ENCODE measurements around the gene SCOC.
A peak's percentile ranks its signal among the peaks of the same experiment; 100 is the strongest.

The SCOC gene

DNA sequence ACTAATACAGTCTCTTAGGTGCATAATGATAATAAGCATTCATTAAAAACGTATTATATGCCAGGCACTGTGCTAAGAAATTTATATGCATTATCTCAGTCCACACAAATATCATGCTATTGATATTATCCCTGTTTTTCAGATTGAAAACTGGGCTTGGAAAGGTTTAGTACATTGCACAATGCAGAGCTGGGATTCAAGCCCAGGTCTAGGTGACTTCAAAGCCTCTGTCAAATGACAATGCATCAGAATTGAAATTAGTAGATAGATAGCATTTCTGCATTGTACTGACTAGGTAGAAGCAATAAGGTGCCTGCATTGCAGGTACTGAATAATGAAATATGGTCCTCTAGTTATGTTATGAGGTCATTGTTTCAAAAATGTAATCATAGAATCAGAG is 18.2 kb upstream of the SCOC start:
- Histone ChIP-seq H3K27ac (ENCODE audit: low read depth, low read length) (no peak overlapping the region), H3K9me3 (ENCODE audit: insufficient read depth, low read depth, low read length) (no peaks in the 10 kb centered on the region), H3K4me1 (ENCODE audit: control insufficient read depth in 1 of 2, insufficient read depth in 2 of 2, low read length in 2 of 2) (no peaks in the 10 kb centered on the region), H3K4me2 (ENCODE audit: low read length) (no peak overlapping the region), H2BK120ac (ENCODE audit: insufficient read depth, low read length, poor library complexity) (no peak overlapping the region), H4K12ac (ENCODE audit: low read depth, low read length) (no peak overlapping the region), H3K14ac (ENCODE audit: low read length) (no peak overlapping the region), H3K79me1 (ENCODE audit: low read length) (no peaks in the 10 kb centered on the region), H4K8ac (ENCODE audit: low read depth, low read length) (no peak overlapping the region), H4K91ac (ENCODE audit: low read depth, low read length) (no peak overlapping the region), H3K4me3 (ENCODE audit: low read depth, low read length) (no peak overlapping the region), H2AFZ (ENCODE audit: insufficient read depth, low read length, poor library complexity) (no peak overlapping the region), H2BK12ac (ENCODE audit: low read length) (no peak overlapping the region), H3K9ac (ENCODE audit: low read length) (no peak overlapping the region), H3K27me3 (ENCODE audit: insufficient read depth, low read length) (no peaks in the 10 kb centered on the region), H3K36me3 (ENCODE audit: control insufficient read depth in 1 of 2, insufficient read depth in 2 of 2, low read length in 2 of 2) (no peaks in the 10 kb centered on the region), H3K4ac (ENCODE audit: low read depth, low read length) (no peak overlapping the region), H3K18ac (ENCODE audit: low read length) (no peak overlapping the region), H2AK5ac (ENCODE audit: low read length) (no peak overlapping the region), H3K79me2 (ENCODE audit: control insufficient read depth, insufficient read depth, low read length, poor library complexity) (no peaks in the 10 kb centered on the region), H2BK5ac (ENCODE audit: low read depth, low read length, poor library complexity) (no peak overlapping the region), H3K23ac (ENCODE audit: low read length) (no peak overlapping the region)
- no peak for DNase-seq
- no CpG with 5 or more reads among the region's 1 CpG for WGBS (ENCODE audit: extremely low coverage, insufficient coverage, insufficient read length)

DNA sequence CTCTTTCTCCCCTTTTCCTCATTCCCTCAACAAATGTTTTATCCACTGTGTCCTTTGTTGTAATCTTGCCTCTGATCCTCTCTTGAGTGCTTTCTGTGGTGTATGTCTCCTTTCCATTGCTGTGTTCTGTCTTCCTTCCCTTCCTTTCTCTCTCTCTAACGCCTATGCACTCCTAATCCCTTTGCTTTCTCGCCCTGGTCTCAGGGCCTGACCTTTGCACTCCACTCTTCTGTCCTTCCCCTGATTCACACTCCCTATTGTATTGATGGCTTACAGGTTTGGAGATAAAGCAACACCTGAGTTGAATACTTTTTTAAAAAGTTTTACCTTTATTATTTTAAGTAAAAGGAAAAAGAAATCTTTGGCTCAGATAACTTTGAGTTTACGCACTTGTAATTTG is 15.6 kb upstream of the SCOC start:
- no peak overlapping the region for H3K4ac ChIP-seq (ENCODE audit: low read depth, low read length)
- H3K9me3 ChIP-seq (ENCODE audit: insufficient read depth, low read depth, low read length): no peaks in the 10 kb centered on the region
- H4K8ac ChIP-seq (ENCODE audit: low read depth, low read length): no peak overlapping the region
- no peak overlapping the region for H4K91ac ChIP-seq (ENCODE audit: low read depth, low read length)
- no peak overlapping the region for H3K9ac ChIP-seq (ENCODE audit: low read length)
- H4K12ac ChIP-seq (ENCODE audit: low read depth, low read length): no peak overlapping the region
- H3K4me3 ChIP-seq (ENCODE audit: low read depth, low read length): no peak overlapping the region
- H3K27ac ChIP-seq (ENCODE audit: low read depth, low read length): no peak overlapping the region
- H3K23ac ChIP-seq (ENCODE audit: low read length): no peak overlapping the region
- no peaks in the 10 kb centered on the region for H3K36me3 ChIP-seq (ENCODE audit: control insufficient read depth in 1 of 2, insufficient read depth in 2 of 2, low read length in 2 of 2)
- H3K18ac ChIP-seq (ENCODE audit: low read length): no peak overlapping the region
- no peak overlapping the region for H3K4me2 ChIP-seq (ENCODE audit: low read length)
- no CpG with 5 or more reads among the region's 3 CpGs for WGBS (ENCODE audit: extremely low coverage, insufficient coverage, insufficient read length)
- no peak overlapping the region for H2AFZ ChIP-seq (ENCODE audit: insufficient read depth, low read length, poor library complexity)
- no peak overlapping the region for H2BK12ac ChIP-seq (ENCODE audit: low read length)
- no peaks in the 10 kb centered on the region for H3K79me1 ChIP-seq (ENCODE audit: low read length)
- H3K27me3 ChIP-seq (ENCODE audit: insufficient read depth, low read length): no peaks in the 10 kb centered on the region
- no peaks in the 10 kb centered on the region for H3K79me2 ChIP-seq (ENCODE audit: control insufficient read depth, insufficient read depth, low read length, poor library complexity)
- H2AK5ac ChIP-seq (ENCODE audit: low read length): no peak overlapping the region
- no peak overlapping the region for H3K14ac ChIP-seq (ENCODE audit: low read length)
- no peak overlapping the region for H2BK120ac ChIP-seq (ENCODE audit: insufficient read depth, low read length, poor library complexity)
- H2BK5ac ChIP-seq (ENCODE audit: low read depth, low read length, poor library complexity): no peak overlapping the region
- peaks cover under 1% of the 10 kb centered on the region in 2 experiments for H3K4me1 ChIP-seq (ENCODE audit: control insufficient read depth in 1 of 2, insufficient read depth in 2 of 2, low read length in 2 of 2)
- DNase-seq: no peak

DNA sequence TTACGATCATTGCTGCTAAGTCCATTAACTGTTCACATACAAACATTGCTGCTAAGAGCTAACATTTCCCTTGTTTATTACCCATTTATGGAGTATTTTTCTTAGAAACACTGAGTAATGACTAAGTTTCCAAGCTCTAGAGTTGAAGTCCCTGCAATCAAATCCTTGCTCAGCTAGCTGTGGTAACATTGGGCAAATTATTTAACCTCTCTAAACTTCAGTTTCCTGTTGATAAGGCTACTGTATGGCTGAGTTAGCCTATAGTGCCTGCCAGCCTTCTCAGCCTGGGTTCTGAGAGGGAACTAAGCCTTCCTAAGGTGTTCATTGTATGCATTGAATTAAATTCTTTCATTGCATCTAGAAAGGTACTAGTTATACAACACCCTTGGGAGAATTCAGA is 15.2 kb upstream of the SCOC start:
- Histone ChIP-seq H3K4ac (ENCODE audit: low read depth, low read length) (no peak overlapping the region), H3K4me2 (ENCODE audit: low read length) (no peak overlapping the region), H3K4me1 (ENCODE audit: control insufficient read depth in 1 of 2, insufficient read depth in 2 of 2, low read length in 2 of 2) (peaks cover 3 to 4% of the 10 kb centered on the region in 2 experiments), H3K27me3 (ENCODE audit: insufficient read depth, low read length) (no peaks in the 10 kb centered on the region), H2AFZ (ENCODE audit: insufficient read depth, low read length, poor library complexity) (no peak overlapping the region), H2BK12ac (ENCODE audit: low read length) (no peak overlapping the region), H3K4me3 (ENCODE audit: low read depth, low read length) (no peak overlapping the region), H3K36me3 (ENCODE audit: control insufficient read depth in 1 of 2, insufficient read depth in 2 of 2, low read length in 2 of 2) (no peaks in the 10 kb centered on the region), H3K79me2 (ENCODE audit: control insufficient read depth, insufficient read depth, low read length, poor library complexity) (no peaks in the 10 kb centered on the region), H2BK120ac (ENCODE audit: insufficient read depth, low read length, poor library complexity) (no peak overlapping the region), H3K79me1 (ENCODE audit: low read length) (no peaks in the 10 kb centered on the region), H3K9ac (ENCODE audit: low read length) (no peak overlapping the region), H2BK5ac (ENCODE audit: low read depth, low read length, poor library complexity) (no peak overlapping the region), H4K8ac (ENCODE audit: low read depth, low read length) (no peak overlapping the region), H4K12ac (ENCODE audit: low read depth, low read length) (no peak overlapping the region), H3K9me3 (ENCODE audit: insufficient read depth, low read depth, low read length) (no peaks in the 10 kb centered on the region), H4K91ac (ENCODE audit: low read depth, low read length) (no peak overlapping the region), H3K14ac (ENCODE audit: low read length) (no peak overlapping the region), H2AK5ac (ENCODE audit: low read length) (no peak overlapping the region), H3K23ac (ENCODE audit: low read length) (no peak overlapping the region), H3K18ac (ENCODE audit: low read length) (no peak overlapping the region), H3K27ac (ENCODE audit: low read depth, low read length) (no peak overlapping the region)
- DNase-seq: no peak
- no CpG with 5 or more reads among the region's 1 CpG for WGBS (ENCODE audit: extremely low coverage, insufficient coverage, insufficient read length)

DNA sequence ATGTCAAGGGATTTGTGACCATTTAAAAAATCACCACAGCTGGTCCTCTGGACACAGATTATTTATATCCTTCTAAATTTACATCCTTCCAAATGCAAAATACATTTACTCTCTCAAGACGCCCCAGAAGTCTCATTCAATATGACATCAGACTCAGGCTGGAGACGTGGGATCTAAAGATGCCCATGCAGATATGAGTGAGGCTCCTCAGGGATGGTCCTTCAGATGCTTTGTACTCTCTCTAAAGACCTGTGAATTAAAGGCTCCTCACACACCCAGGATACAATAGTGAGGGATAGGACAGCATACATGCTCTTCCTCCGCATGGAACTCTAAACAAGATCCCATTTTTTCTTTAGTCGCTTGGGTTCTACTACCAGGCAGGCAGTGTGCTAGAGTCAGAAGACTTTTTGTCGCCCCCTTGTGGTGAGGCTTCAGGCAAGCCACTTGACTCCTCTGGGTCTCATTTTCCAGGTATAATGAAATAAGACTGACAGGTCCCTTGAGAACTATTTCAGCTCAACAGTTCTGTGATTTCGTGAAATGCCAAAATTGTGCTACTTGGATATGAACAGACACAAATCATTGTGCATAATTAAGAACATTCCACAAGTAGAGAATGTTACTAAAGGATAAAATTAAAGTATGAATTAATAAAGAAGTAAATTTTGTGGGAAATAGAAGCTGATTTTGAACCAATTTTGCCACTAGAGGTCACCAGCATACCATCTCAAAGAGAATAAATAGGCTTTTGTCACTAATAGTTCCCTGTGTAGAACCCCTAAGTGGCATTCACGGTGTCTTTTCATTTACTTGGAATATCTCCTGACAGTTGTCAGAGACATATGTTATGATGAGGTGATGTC is 13.7 kb upstream of the SCOC start:
- no peak overlapping the region for H3K4me2 ChIP-seq (ENCODE audit: low read length)
- H3K79me2 ChIP-seq (ENCODE audit: control insufficient read depth, insufficient read depth, low read length, poor library complexity): no peaks in the 10 kb centered on the region
- 100% methylated on average over 1 of the region's 7 CpGs for WGBS (ENCODE audit: extremely low coverage, insufficient coverage, insufficient read length)
- peak; percentile 80 to 96 for DNase-seq
- no peak overlapping the region for H4K8ac ChIP-seq (ENCODE audit: low read depth, low read length)
- no peak overlapping the region for H2AK5ac ChIP-seq (ENCODE audit: low read length)
- no peak overlapping the region for H3K14ac ChIP-seq (ENCODE audit: low read length)
- no peak overlapping the region for H3K4ac ChIP-seq (ENCODE audit: low read depth, low read length)
- no peak overlapping the region for H2BK12ac ChIP-seq (ENCODE audit: low read length)
- H3K9me3 ChIP-seq (ENCODE audit: insufficient read depth, low read depth, low read length): no peaks in the 10 kb centered on the region
- no peak overlapping the region for H3K27ac ChIP-seq (ENCODE audit: low read depth, low read length)
- no peak overlapping the region for H2BK5ac ChIP-seq (ENCODE audit: low read depth, low read length, poor library complexity)
- no peak overlapping the region for H3K4me3 ChIP-seq (ENCODE audit: low read depth, low read length)
- no peak overlapping the region for H4K12ac ChIP-seq (ENCODE audit: low read depth, low read length)
- no peak overlapping the region for H3K9ac ChIP-seq (ENCODE audit: low read length)
- no peak overlapping the region for H2BK120ac ChIP-seq (ENCODE audit: insufficient read depth, low read length, poor library complexity)
- H3K36me3 ChIP-seq (ENCODE audit: control insufficient read depth in 1 of 2, insufficient read depth in 2 of 2, low read length in 2 of 2): no peaks in the 10 kb centered on the region
- no peak overlapping the region for H4K91ac ChIP-seq (ENCODE audit: low read depth, low read length)
- H3K18ac ChIP-seq (ENCODE audit: low read length): no peak overlapping the region
- no peak overlapping the region for H2AFZ ChIP-seq (ENCODE audit: insufficient read depth, low read length, poor library complexity)
- H3K79me1 ChIP-seq (ENCODE audit: low read length): no peaks in the 10 kb centered on the region
- no peak overlapping the region for H3K23ac ChIP-seq (ENCODE audit: low read length)
- H3K4me1 ChIP-seq (ENCODE audit: control insufficient read depth in 1 of 2, insufficient read depth in 2 of 2, low read length in 2 of 2): peaks cover 3 to 4% of the 10 kb centered on the region in 2 experiments
- H3K27me3 ChIP-seq (ENCODE audit: insufficient read depth, low read length): no peaks in the 10 kb centered on the region

Data from trophoblast cell (in vitro differentiated cells and primary cell).